ENCODE results near the gene BTRC. TPM values are rescaled to one million over a fixed set of nuclear protein-coding genes. Genes with fewer than 3 reads are reported as not detected.

The BTRC gene
- total RNA-seq, 1 donor = 3.3 TPM

GRCh38 chr10:101529725-101530553, 176.0 kb downstream of the BTRC start:
- H3K27me3 ChIP-seq (ENCODE audit: insufficient read depth, low read length) = no peaks in the 10 kb centered on the region
- no peaks in the 10 kb centered on the region for H3K4me1 ChIP-seq (ENCODE audit: insufficient read depth, low read length)
- H3K4me3 ChIP-seq (ENCODE audit: low read length) = no peak overlapping the region
- H3K9me3 ChIP-seq (ENCODE audit: low read depth, low read length) = no peaks in the 10 kb centered on the region

GRCh38 chr10:101535949-101536348, 182.0 kb downstream of the BTRC start:
- Histone ChIP-seq H3K4me1 (ENCODE audit: insufficient read depth, low read length) (no peaks in the 10 kb centered on the region), H3K27me3 (ENCODE audit: insufficient read depth, low read length) (no peaks in the 10 kb centered on the region), H3K9me3 (ENCODE audit: low read depth, low read length) (no peaks in the 10 kb centered on the region), H3K4me3 (ENCODE audit: low read length) (no peak overlapping the region)

GRCh38 chr10:101536800-101537199, 182.8 kb downstream of the BTRC start:
- H3K9me3 ChIP-seq (ENCODE audit: low read depth, low read length) = no peaks in the 10 kb centered on the region
- H3K27me3 ChIP-seq (ENCODE audit: insufficient read depth, low read length) = no peaks in the 10 kb centered on the region
- H3K4me3 ChIP-seq (ENCODE audit: low read length) = no peak overlapping the region
- no peaks in the 10 kb centered on the region for H3K4me1 ChIP-seq (ENCODE audit: insufficient read depth, low read length)

- H3K4me1 ChIP-seq (ENCODE audit: insufficient read depth, low read length) = no peaks in the 10 kb centered on the region
These were observed 184.5 kb downstream of the BTRC start for GRCh38 chr10:101538446-101538845.

GRCh38 chr10:101545898-101546297, 191.9 kb downstream of the BTRC start:
- Histone ChIP-seq H3K4me3 (ENCODE audit: low read length) (no peak overlapping the region), H3K4me1 (ENCODE audit: insufficient read depth, low read length) (no peaks in the 10 kb centered on the region), H3K27me3 (ENCODE audit: insufficient read depth, low read length) (no peaks in the 10 kb centered on the region), H3K9me3 (ENCODE audit: low read depth, low read length) (no peaks in the 10 kb centered on the region)

More at GRCh38 chr10:101538446-101538845, 184.5 kb downstream of the BTRC start:
- Histone ChIP-seq H3K9me3 (ENCODE audit: low read depth, low read length) (no peaks in the 10 kb centered on the region), H3K27me3 (ENCODE audit: insufficient read depth, low read length) (no peaks in the 10 kb centered on the region), H3K4me3 (ENCODE audit: low read length) (no peak overlapping the region)

GRCh38 chr10:101550965-101551364, 197.0 kb downstream of the BTRC start:
- no peak overlapping the region for H3K4me3 ChIP-seq (ENCODE audit: low read length)
- H3K9me3 ChIP-seq (ENCODE audit: low read depth, low read length) = no peaks in the 10 kb centered on the region
- no peaks in the 10 kb centered on the region for H3K4me1 ChIP-seq (ENCODE audit: insufficient read depth, low read length)
- no peaks in the 10 kb centered on the region for H3K27me3 ChIP-seq (ENCODE audit: insufficient read depth, low read length)

- Histone ChIP-seq H3K4me1 (ENCODE audit: insufficient read depth, low read length) (no peaks in the 10 kb centered on the region), H3K27me3 (ENCODE audit: insufficient read depth, low read length) (no peaks in the 10 kb centered on the region), H3K9me3 (ENCODE audit: low read depth, low read length) (no peaks in the 10 kb centered on the region), H3K4me3 (ENCODE audit: low read length) (no peak overlapping the region)
These were observed 198.5 kb downstream of the BTRC start for GRCh38 chr10:101552442-101552841.

GRCh38 chr10:101557541-101557940, 203.6 kb downstream of the BTRC start:
- H3K9me3 ChIP-seq (ENCODE audit: low read depth, low read length) = no peaks in the 10 kb centered on the region
- H3K27me3 ChIP-seq (ENCODE audit: insufficient read depth, low read length) = no peaks in the 10 kb centered on the region
- peaks cover 6% of the 10 kb centered on the region for H3K4me1 ChIP-seq (ENCODE audit: insufficient read depth, low read length)
- H3K4me3 ChIP-seq (ENCODE audit: low read length) = no peak overlapping the region

GRCh38 chr10:101558204-101558603, 204.2 kb downstream of the BTRC start:
- no peak overlapping the region for H3K4me3 ChIP-seq (ENCODE audit: low read length)
- no peaks in the 10 kb centered on the region for H3K9me3 ChIP-seq (ENCODE audit: low read depth, low read length)
- H3K4me1 ChIP-seq (ENCODE audit: insufficient read depth, low read length) = peaks cover 6% of the 10 kb centered on the region
- H3K27me3 ChIP-seq (ENCODE audit: insufficient read depth, low read length) = no peaks in the 10 kb centered on the region

- Histone ChIP-seq H3K27me3 (ENCODE audit: insufficient read depth, low read length) (no peaks in the 10 kb centered on the region), H3K4me3 (ENCODE audit: low read length) (no peak overlapping the region), H3K4me1 (ENCODE audit: insufficient read depth, low read length) (peaks cover 6% of the 10 kb centered on the region), H3K9me3 (ENCODE audit: low read depth, low read length) (no peaks in the 10 kb centered on the region)
These were observed 205.0 kb downstream of the BTRC start for GRCh38 chr10:101558671-101559595.

GRCh38 chr10:101559596-101560297, 205.8 kb downstream of the BTRC start:
- Histone ChIP-seq H3K4me3 (ENCODE audit: low read length) (no peak overlapping the region), H3K9me3 (ENCODE audit: low read depth, low read length) (no peaks in the 10 kb centered on the region), H3K27me3 (ENCODE audit: insufficient read depth, low read length) (no peaks in the 10 kb centered on the region), H3K4me1 (ENCODE audit: insufficient read depth, low read length) (peaks cover 6% of the 10 kb centered on the region)

GRCh38 chr10:101560298-101561067, 206.5 kb downstream of the BTRC start:
- peaks cover 5% of the 10 kb centered on the region for H3K27me3 ChIP-seq (ENCODE audit: insufficient read depth, low read length)
- H3K4me1 ChIP-seq (ENCODE audit: insufficient read depth, low read length) = peaks cover 6% of the 10 kb centered on the region
- H3K4me3 ChIP-seq (ENCODE audit: low read length) = no peak overlapping the region
- no peaks in the 10 kb centered on the region for H3K9me3 ChIP-seq (ENCODE audit: low read depth, low read length)

GRCh38 chr10:101561068-101561915, 207.3 kb downstream of the BTRC start:
- peaks cover 13% of the 10 kb centered on the region for H3K27me3 ChIP-seq (ENCODE audit: insufficient read depth, low read length)
- no peaks in the 10 kb centered on the region for H3K9me3 ChIP-seq (ENCODE audit: low read depth, low read length)
- H3K4me3 ChIP-seq (ENCODE audit: low read length) = no peak overlapping the region
- peaks cover 6% of the 10 kb centered on the region for H3K4me1 ChIP-seq (ENCODE audit: insufficient read depth, low read length)

Measured in mononuclear cell (primary cell).